SK-N-SH (cell line): ENCODE measurements around the gene DNAH11. TPM values are rescaled to one million over a fixed set of nuclear protein-coding genes. Genes with fewer than 3 reads are reported as not detected.

ENCODE experiments used
- CTCF ChIA-PET: fragments of 300-600, 350-600 bp; formaldehyde crosslinking; extraction: SDS; loops from one replicate; lab custom pipeline; 2021; lab: Yijun Ruan, JAX
- POLR2A ChIA-PET: fragments of 350-600 bp; sonication (Branson Sonifier 250); formaldehyde crosslinking; extraction: SDS; loops from one replicate; lab custom pipeline; 2020; ENCODE audit warnings: antibody characterized with exemption, inconsistent platforms; lab: Yijun Ruan, JAX
- DNase-seq: peaks from one replicate; pipeline ENCODE4 v3.0.0; 2012
- H2AFZ ChIP-seq: fragments of 200-600 bp; sonication (generic); 2 replicates; pipeline ENCODE4 v1.8.1; 2016; ENCODE audit warnings: antibody characterized with exemption, mild to moderate bottlenecking, low read depth
- H3F3A ChIP-seq: fragments of 200-600 bp; sonication (generic); replicated peaks from 2 replicates; pipeline ENCODE3; 2016; ENCODE audit warnings: antibody characterized with exemption, mild to moderate bottlenecking; ENCODE audit not compliant: insufficient read depth
- H3K27ac ChIP-seq, 2 experiments: fragments of 200-500 bp in 1 of 2; fragments of 200-600 bp in 1 of 2; sonication (Bioruptor generic) in 1 of 2; sonication (generic), shearing (Covaris generic) in 1 of 2; 2 replicates each; pipeline versions ENCODE4 v1.5.1 to v1.6.1; 2014 to 2016; ENCODE audit warnings: low read depth in 2 of 2, inconsistent platforms in 1 of 2, low read length in 1 of 2, mild to moderate bottlenecking in 1 of 2, mixed read lengths in 1 of 2
- H3K27me3 ChIP-seq: fragments of 200-600 bp; sonication (generic), shearing (Covaris generic); 2 replicates; pipeline ENCODE4 v1.6.1; 2016; ENCODE audit warnings: mixed run types; ENCODE audit not compliant: insufficient read depth
- H3K36me3 ChIP-seq, 2 experiments: fragments of 200-500 bp in 1 of 2; fragments of 200-600 bp in 1 of 2; sonication (Bioruptor generic) in 1 of 2; sonication (generic) in 1 of 2; replicated peaks in 1 of 2; 2 replicates each; pipeline versions ENCODE3 to v1.5.1; 2014 to 2016; ENCODE audit warnings: low read length in 1 of 2, mild to moderate bottlenecking in 1 of 2; ENCODE audit not compliant: insufficient read depth in 2 of 2, control insufficient read depth in 1 of 2
- H3K4me1 ChIP-seq, 2 experiments: fragments of 200-500 bp in 1 of 2; fragments of 200-600 bp in 1 of 2; sonication (Bioruptor generic) in 1 of 2; sonication (generic), shearing (Covaris generic) in 1 of 2; 2 replicates each; pipeline versions ENCODE4 v1.5.1 to v1.6.1; 2014 to 2016; ENCODE audit warnings: low read depth in 1 of 2, low read length in 1 of 2, mixed run types in 1 of 2; ENCODE audit not compliant: insufficient read depth in 2 of 2, control insufficient read depth in 1 of 2
- H3K4me2 ChIP-seq: fragments of 200-600 bp; sonication (generic), shearing (Covaris generic); 2 replicates; pipeline ENCODE4 v1.6.1; 2017; ENCODE audit warnings: mixed run types
- H3K4me3 ChIP-seq, 2 experiments: fragments of 200-500 bp in 1 of 2; fragments of 200-600 bp in 1 of 2; sonication (Bioruptor generic) in 1 of 2; sonication (generic), shearing (Covaris generic) in 1 of 2; 2 replicates each; pipeline versions ENCODE4 v1.5.1 to v1.8.1; 2014 to 2016; ENCODE audit warnings: low read depth in 2 of 2, inconsistent platforms in 1 of 2, low read length in 1 of 2, mild to moderate bottlenecking in 1 of 2, mixed read lengths in 1 of 2, moderate library complexity in 1 of 2
- H3K79me2 ChIP-seq: fragments of 200-600 bp; sonication (generic); 2 replicates; pipeline ENCODE4 v1.8.1; 2017; ENCODE audit warnings: mild to moderate bottlenecking; ENCODE audit not compliant: insufficient read depth
- H3K9ac ChIP-seq: fragments of 200-600 bp; sonication (generic); 2 replicates; pipeline ENCODE4 v1.6.1; 2017; ENCODE audit warnings: mixed run types
- H3K9me2 ChIP-seq: fragments of 200-600 bp; sonication (generic); 2 replicates; pipeline ENCODE4 v1.6.1; 2017; ENCODE audit warnings: mixed run types
- H3K9me3 ChIP-seq: fragments of 200-600 bp; sonication (generic); 2 replicates; pipeline ENCODE4 v1.6.1; 2017; ENCODE audit warnings: mixed run types, mild to moderate bottlenecking, moderate library complexity
- H4K20me1 ChIP-seq: fragments of 200-600 bp; sonication (generic); 2 replicates; pipeline ENCODE4 v1.6.1; 2017; ENCODE audit warnings: mild to moderate bottlenecking, mixed run types; ENCODE audit not compliant: insufficient read depth
- CHD2 ChIP-seq: fragments of 150-350 bp; IDR thresholded peaks from 2 replicates; pipeline ENCODE4 v1.6.1; 2018; ENCODE audit warnings: low read length; ENCODE audit not compliant: partially characterized antibody
- ELF1 ChIP-seq: IDR thresholded peaks from 2 replicates; pipeline ENCODE4 v1.4.0; 2012
- EZH2phosphoT487 ChIP-seq: fragments of 200-600 bp; sonication (generic); IDR thresholded peaks from 2 replicates; pipeline ENCODE4 v1.6.1; 2017; ENCODE audit warnings: low read depth, mixed run types, mild to moderate bottlenecking, antibody characterized with exemption, moderate library complexity, borderline replicate concordance
- FOSL2 ChIP-seq: IDR thresholded peaks from 2 replicates; pipeline ENCODE4 v1.4.0; 2012; ENCODE audit warnings: low read depth, mild to moderate bottlenecking, moderate library complexity, borderline replicate concordance
- FOXJ3 ChIP-seq: sonication (generic); formaldehyde crosslinking; IDR thresholded peaks from 2 replicates; pipeline ENCODE4 v1.5.1; 2020; ENCODE audit warnings: mild to moderate bottlenecking, missing genetic modification reagents
- FOXM1 ChIP-seq: IDR thresholded peaks from 2 replicates; pipeline ENCODE4 v1.4.0; 2012; ENCODE audit warnings: low read depth, mild to moderate bottlenecking
- GABPA ChIP-seq: IDR thresholded peaks from 2 replicates; pipeline ENCODE4 v1.4.0; 2012; ENCODE audit warnings: low read depth, mild to moderate bottlenecking
- GATA2 ChIP-seq: sonication (generic); formaldehyde crosslinking; IDR thresholded peaks from 2 replicates; pipeline ENCODE4 v1.5.0; 2020; ENCODE audit warnings: mild to moderate bottlenecking, missing genetic modification reagents
- JUND ChIP-seq: IDR thresholded peaks from 2 replicates; pipeline ENCODE4 v1.4.0; 2012
- MEF2A ChIP-seq: IDR thresholded peaks from 2 replicates; pipeline ENCODE4 v1.4.0; 2012; ENCODE audit warnings: low read depth, borderline replicate concordance
- MXI1 ChIP-seq: IDR thresholded peaks from 2 replicates; pipeline ENCODE4 v1.6.1; 2012; ENCODE audit warnings: mild to moderate bottlenecking, low read depth, low read length, improper control_type of control experiment
- NFIC ChIP-seq: IDR thresholded peaks from 2 replicates; pipeline ENCODE4 v1.4.0; 2012; ENCODE audit warnings: borderline replicate concordance
- NRF1 ChIP-seq: IDR thresholded peaks from 2 replicates; pipeline ENCODE4 v1.6.1; 2012; ENCODE audit warnings: low read depth, mild to moderate bottlenecking, low read length
- POLR2AphosphoS5 ChIP-seq: IDR thresholded peaks from 2 replicates; pipeline ENCODE4 v1.6.1; 2012; ENCODE audit warnings: low read depth, low read length
- RAD21 ChIP-seq: IDR thresholded peaks from 2 replicates; pipeline ENCODE4 v1.6.1; 2012; ENCODE audit warnings: mild to moderate bottlenecking, low read length
- RCOR1 ChIP-seq: fragments of 150-350 bp; IDR thresholded peaks from 2 replicates; pipeline ENCODE4 v1.6.1; 2017; ENCODE audit warnings: antibody characterized with exemption, low read length
- RFX5 ChIP-seq: IDR thresholded peaks from 2 replicates; pipeline ENCODE4 v1.6.1; 2012; ENCODE audit warnings: mild to moderate bottlenecking, improper control_type of control experiment, low read length
- RXRA ChIP-seq: IDR thresholded peaks from 2 replicates; pipeline ENCODE4 v1.4.0; 2012; ENCODE audit warnings: low read depth, mild to moderate bottlenecking, borderline replicate concordance
- SIN3A ChIP-seq: IDR thresholded peaks from 2 replicates; pipeline ENCODE4 v1.6.1; 2012; ENCODE audit warnings: low read depth, mild to moderate bottlenecking, low read length, moderate library complexity, borderline replicate concordance
- SMC3 ChIP-seq: IDR thresholded peaks from 2 replicates; pipeline ENCODE4 v1.6.1; 2012; ENCODE audit warnings: low read depth, low read length, improper control_type of control experiment
- TAF1 ChIP-seq: IDR thresholded peaks from 2 replicates; pipeline ENCODE4 v1.6.1; 2012; ENCODE audit warnings: low read depth, mild to moderate bottlenecking, low read length, moderate library complexity, borderline replicate concordance
- TEAD4 ChIP-seq: IDR thresholded peaks from 2 replicates; pipeline ENCODE4 v1.4.0; 2012; ENCODE audit warnings: mild to moderate bottlenecking, borderline replicate concordance; ENCODE audit not compliant: insufficient read depth
- YY1 ChIP-seq: IDR thresholded peaks from 2 replicates; pipeline ENCODE4 v1.4.0; 2012; ENCODE audit warnings: low read depth, mild to moderate bottlenecking
- WGBS: methylation state at CpG from one replicate; pipeline ENCODE4 v1.1.6; 2017; ENCODE audit warnings: low lambda C conversion rate; 5-methylcytosine and 5-hydroxymethylcytosine counted together
- polyA plus RNA-seq, 3 experiments: library from polyadenylated mRNA; depleted of rRNA; stranded (reverse); fragments of >200 nt; gene quantifications; 2 replicates each; pipeline ENCODE4 v1.2.3, GENCODE V29; 2012
- TF ChIP-seq, protein P1 (sequence below): IDR thresholded peaks from 2 replicates; pipeline ENCODE4 v1.4.0; 2012; ENCODE audit warnings: low read depth, borderline replicate concordance
- TF ChIP-seq, protein P2 (sequence below): fragments of 150-350 bp; IDR thresholded peaks from 2 replicates; pipeline ENCODE4 v1.6.1; 2017; ENCODE audit warnings: antibody characterized with exemption, low read length, low read depth, borderline replicate concordance
- TF ChIP-seq, protein P3 (sequence below): IDR thresholded peaks from 2 replicates; pipeline ENCODE4 v1.4.0; 2012; ENCODE audit warnings: low read depth
- TF ChIP-seq, protein P4 (sequence below): IDR thresholded peaks from 2 replicates; pipeline ENCODE4 v1.6.1; 2012; ENCODE audit warnings: mild to moderate bottlenecking, low read depth, low read length, moderate library complexity
- TF ChIP-seq, protein P5 (sequence below): IDR thresholded peaks from 2 replicates; pipeline ENCODE4; 2012

Gene DNAH11
- polyA plus RNA-seq, 1 of the 3 experiments (the other 2 are of a cell fraction): 0.77 TPM

DNA sequence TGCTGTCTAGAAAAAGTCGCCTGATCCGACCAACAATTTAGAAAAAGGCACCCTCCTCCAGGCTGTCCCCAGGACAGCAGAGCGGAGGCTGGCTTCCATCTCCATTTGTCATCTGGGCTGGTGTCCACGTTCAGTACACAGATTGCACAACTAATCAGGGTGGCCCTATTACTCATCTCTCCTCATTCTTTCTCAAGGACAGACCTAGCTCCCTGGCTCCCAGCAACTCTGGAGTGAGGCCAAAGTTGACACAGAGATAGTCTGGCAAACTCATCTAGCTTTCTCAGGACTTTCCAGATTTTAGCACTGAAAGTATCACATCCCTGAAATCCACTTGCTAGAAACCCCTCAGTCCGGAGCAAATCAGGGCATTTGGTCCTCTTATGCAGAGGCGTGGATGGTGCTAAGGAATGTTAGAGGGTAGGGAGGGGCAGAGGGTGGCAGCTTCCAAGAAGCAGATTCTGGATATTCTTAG lies 75.1 kb downstream of the DNAH11 start:
- peak overlapping the region; percentile 60 for H3K4me2 ChIP-seq
- no peaks in the 10 kb centered on the region for H3K79me2 ChIP-seq
- no peak overlapping the region for H2AFZ ChIP-seq
- peak overlapping the region; percentile 45; the same call in 1 of the 2 replicates for H3K9ac ChIP-seq
- DNase-seq: no peak
- H4K20me1 ChIP-seq: no peaks in the 10 kb centered on the region
- 0 out of 4 replicates have a peak, but pooled peaks cover 0 to 7% of the 10 kb centered on the region in 2 experiments for H3K4me1 ChIP-seq
- ChIA-PET POLR2A (no interaction called here), CTCF (no interaction called here)
- peak overlapping the region in 1 of 2 experiments; percentile 67; a peak in 2 of 4 replicates for H3K27ac ChIP-seq
- no peaks in the 10 kb centered on the region for H3K36me3 ChIP-seq
- peak overlapping the region in 1 of 2 experiments; percentile 1; a peak in 1 of 4 replicates for H3K4me3 ChIP-seq
- H3K9me3 ChIP-seq: no peaks in the 10 kb centered on the region
- H3K27me3 ChIP-seq: no peaks in the 10 kb centered on the region
- no peaks in the 10 kb centered on the region for H3K9me2 ChIP-seq
- 6% methylated on average over 6 of the region's 6 CpGs for WGBS
- peaks cover 13% of the 10 kb centered on the region for H3F3A ChIP-seq
- TF ChIP-seq MEF2A (no peak), JUND (no peak; the same call in 1 of the 2 replicates), EZH2phosphoT487 (no peak), GATA2 (CRISPR knock-in tag) (no peak), RFX5 (no peak), RAD21 (no peak), FOXM1 (no peak), FOXJ3 (no peak), NFIC (peak; percentile 38; the same call in 1 of the 2 replicates), YY1 (no peak), RCOR1 (no peak), POLR2AphosphoS5 (no peak), NRF1 (no peak), SMC3 (no peak), CHD2 (no peak), ELF1 (no peak), TEAD4 (no peak), RXRA (no peak), SIN3A (no peak), TAF1 (no peak), MXI1 (no peak), FOSL2 (peak; percentile 10; the same call in 1 of the 2 replicates), GABPA (no peak)
- TF ChIP-seq, protein P1, sequence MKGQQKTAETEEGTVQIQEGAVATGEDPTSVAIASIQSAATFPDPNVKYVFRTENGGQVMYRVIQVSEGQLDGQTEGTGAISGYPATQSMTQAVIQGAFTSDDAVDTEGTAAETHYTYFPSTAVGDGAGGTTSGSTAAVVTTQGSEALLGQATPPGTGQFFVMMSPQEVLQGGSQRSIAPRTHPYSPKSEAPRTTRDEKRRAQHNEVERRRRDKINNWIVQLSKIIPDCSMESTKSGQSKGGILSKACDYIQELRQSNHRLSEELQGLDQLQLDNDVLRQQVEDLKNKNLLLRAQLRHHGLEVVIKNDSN: no peak
- TF ChIP-seq, protein P2, sequence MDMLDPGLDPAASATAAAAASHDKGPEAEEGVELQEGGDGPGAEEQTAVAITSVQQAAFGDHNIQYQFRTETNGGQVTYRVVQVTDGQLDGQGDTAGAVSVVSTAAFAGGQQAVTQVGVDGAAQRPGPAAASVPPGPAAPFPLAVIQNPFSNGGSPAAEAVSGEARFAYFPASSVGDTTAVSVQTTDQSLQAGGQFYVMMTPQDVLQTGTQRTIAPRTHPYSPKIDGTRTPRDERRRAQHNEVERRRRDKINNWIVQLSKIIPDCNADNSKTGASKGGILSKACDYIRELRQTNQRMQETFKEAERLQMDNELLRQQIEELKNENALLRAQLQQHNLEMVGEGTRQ: no peak
- TF ChIP-seq, protein P3, sequence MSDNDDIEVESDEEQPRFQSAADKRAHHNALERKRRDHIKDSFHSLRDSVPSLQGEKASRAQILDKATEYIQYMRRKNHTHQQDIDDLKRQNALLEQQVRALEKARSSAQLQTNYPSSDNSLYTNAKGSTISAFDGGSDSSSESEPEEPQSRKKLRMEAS: no peak
- TF ChIP-seq, protein P4, sequence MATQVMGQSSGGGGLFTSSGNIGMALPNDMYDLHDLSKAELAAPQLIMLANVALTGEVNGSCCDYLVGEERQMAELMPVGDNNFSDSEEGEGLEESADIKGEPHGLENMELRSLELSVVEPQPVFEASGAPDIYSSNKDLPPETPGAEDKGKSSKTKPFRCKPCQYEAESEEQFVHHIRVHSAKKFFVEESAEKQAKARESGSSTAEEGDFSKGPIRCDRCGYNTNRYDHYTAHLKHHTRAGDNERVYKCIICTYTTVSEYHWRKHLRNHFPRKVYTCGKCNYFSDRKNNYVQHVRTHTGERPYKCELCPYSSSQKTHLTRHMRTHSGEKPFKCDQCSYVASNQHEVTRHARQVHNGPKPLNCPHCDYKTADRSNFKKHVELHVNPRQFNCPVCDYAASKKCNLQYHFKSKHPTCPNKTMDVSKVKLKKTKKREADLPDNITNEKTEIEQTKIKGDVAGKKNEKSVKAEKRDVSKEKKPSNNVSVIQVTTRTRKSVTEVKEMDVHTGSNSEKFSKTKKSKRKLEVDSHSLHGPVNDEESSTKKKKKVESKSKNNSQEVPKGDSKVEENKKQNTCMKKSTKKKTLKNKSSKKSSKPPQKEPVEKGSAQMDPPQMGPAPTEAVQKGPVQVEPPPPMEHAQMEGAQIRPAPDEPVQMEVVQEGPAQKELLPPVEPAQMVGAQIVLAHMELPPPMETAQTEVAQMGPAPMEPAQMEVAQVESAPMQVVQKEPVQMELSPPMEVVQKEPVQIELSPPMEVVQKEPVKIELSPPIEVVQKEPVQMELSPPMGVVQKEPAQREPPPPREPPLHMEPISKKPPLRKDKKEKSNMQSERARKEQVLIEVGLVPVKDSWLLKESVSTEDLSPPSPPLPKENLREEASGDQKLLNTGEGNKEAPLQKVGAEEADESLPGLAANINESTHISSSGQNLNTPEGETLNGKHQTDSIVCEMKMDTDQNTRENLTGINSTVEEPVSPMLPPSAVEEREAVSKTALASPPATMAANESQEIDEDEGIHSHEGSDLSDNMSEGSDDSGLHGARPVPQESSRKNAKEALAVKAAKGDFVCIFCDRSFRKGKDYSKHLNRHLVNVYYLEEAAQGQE: no peak
- TF ChIP-seq, protein P5, sequence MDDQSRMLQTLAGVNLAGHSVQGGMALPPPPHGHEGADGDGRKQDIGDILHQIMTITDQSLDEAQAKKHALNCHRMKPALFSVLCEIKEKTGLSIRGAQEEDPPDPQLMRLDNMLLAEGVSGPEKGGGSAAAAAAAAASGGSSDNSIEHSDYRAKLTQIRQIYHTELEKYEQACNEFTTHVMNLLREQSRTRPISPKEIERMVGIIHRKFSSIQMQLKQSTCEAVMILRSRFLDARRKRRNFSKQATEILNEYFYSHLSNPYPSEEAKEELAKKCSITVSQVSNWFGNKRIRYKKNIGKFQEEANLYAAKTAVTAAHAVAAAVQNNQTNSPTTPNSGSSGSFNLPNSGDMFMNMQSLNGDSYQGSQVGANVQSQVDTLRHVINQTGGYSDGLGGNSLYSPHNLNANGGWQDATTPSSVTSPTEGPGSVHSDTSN: peak; percentile 37
